ENCODE measurements around the gene KIF15.

Gene KIF15

GRCh38 chr3:44885618-44886017 is 124.0 kb downstream of the KIF15 start:
- no peak for DNase-seq
- H3F3A ChIP-seq (ENCODE audit: insufficient read depth, low read length): no peaks in the 10 kb centered on the region
- no peaks in the 10 kb centered on the region for H3K36me3 ChIP-seq (replicated peaks; ENCODE audit: insufficient read depth, low read length)
- no peaks in the 10 kb centered on the region for H3K79me2 ChIP-seq (ENCODE audit: low read length)
- H3K9ac ChIP-seq (ENCODE audit: low read length): no peak overlapping the region
- H3K4me3 ChIP-seq (ENCODE audit: low read length): no peak overlapping the region
- no peaks in the 10 kb centered on the region for H3K4me1 ChIP-seq (ENCODE audit: low read length)
- no peaks in the 10 kb centered on the region for H3K27me3 ChIP-seq (replicated peaks; ENCODE audit: insufficient read depth, low read length)
- H4K20me1 ChIP-seq (ENCODE audit: insufficient read depth, low read length): no peaks in the 10 kb centered on the region
- no peak overlapping the region for H3K27ac ChIP-seq (ENCODE audit: low read length)
- TF ChIP-seq CTCF (IDR thresholded peaks at IDR 0.05; ENCODE audit: low read length) (no peak), EZH2 (optimal IDR thresholded peaks at IDR 0.05; ENCODE audit: low read depth, low read length) (no peak), EZH2phosphoT487 (IDR thresholded peaks at IDR 0.05; ENCODE audit: low read length) (no peak)
- H2AFZ ChIP-seq (ENCODE audit: low read length): no peak overlapping the region
- H3K9me2 ChIP-seq (replicated peaks; ENCODE audit: insufficient read depth, low read length): no peaks in the 10 kb centered on the region
- H3K9me3 ChIP-seq (replicated peaks; ENCODE audit: insufficient read depth, low read length): no peaks in the 10 kb centered on the region
- H3K4me2 ChIP-seq (ENCODE audit: low read depth, low read length): no peak overlapping the region

- Histone ChIP-seq H4K20me1 (ENCODE audit: insufficient read depth, low read length) (no peaks in the 10 kb centered on the region), H3K36me3 (replicated peaks; ENCODE audit: insufficient read depth, low read length) (no peaks in the 10 kb centered on the region), H3K27me3 (replicated peaks; ENCODE audit: insufficient read depth, low read length) (no peaks in the 10 kb centered on the region), H3K4me2 (ENCODE audit: low read depth, low read length) (no peak overlapping the region), H3K9me3 (replicated peaks; ENCODE audit: insufficient read depth, low read length) (no peaks in the 10 kb centered on the region), H2AFZ (ENCODE audit: low read length) (no peak overlapping the region), H3K27ac (ENCODE audit: low read length) (no peak overlapping the region), H3K4me1 (ENCODE audit: low read length) (no peaks in the 10 kb centered on the region), H3K9ac (ENCODE audit: low read length) (no peak overlapping the region), H3K4me3 (ENCODE audit: low read length) (no peak overlapping the region), H3K79me2 (ENCODE audit: low read length) (no peaks in the 10 kb centered on the region), H3F3A (ENCODE audit: insufficient read depth, low read length) (no peaks in the 10 kb centered on the region), H3K9me2 (replicated peaks; ENCODE audit: insufficient read depth, low read length) (no peaks in the 10 kb centered on the region)
- TF ChIP-seq EZH2 (optimal IDR thresholded peaks at IDR 0.05; ENCODE audit: low read depth, low read length) (no peak), EZH2phosphoT487 (IDR thresholded peaks at IDR 0.05; ENCODE audit: low read length) (no peak), CTCF (IDR thresholded peaks at IDR 0.05; ENCODE audit: low read length) (no peak)
- no peak for DNase-seq
These were observed 125.0 kb downstream of the KIF15 start for GRCh38 chr3:44886561-44886960.

GRCh38 chr3:44887101-44887500 is 125.5 kb downstream of the KIF15 start:
- no peak for DNase-seq
- no peaks in the 10 kb centered on the region for H3K27me3 ChIP-seq (replicated peaks; ENCODE audit: insufficient read depth, low read length)
- TF ChIP-seq EZH2 (optimal IDR thresholded peaks at IDR 0.05; ENCODE audit: low read depth, low read length): no peak
- TF ChIP-seq CTCF (IDR thresholded peaks at IDR 0.05; ENCODE audit: low read length): no peak
- no peak for TF ChIP-seq EZH2phosphoT487 (IDR thresholded peaks at IDR 0.05; ENCODE audit: low read length)
- H3F3A ChIP-seq (ENCODE audit: insufficient read depth, low read length): no peaks in the 10 kb centered on the region
- H3K27ac ChIP-seq (ENCODE audit: low read length): no peak overlapping the region
- no peaks in the 10 kb centered on the region for H3K9me2 ChIP-seq (replicated peaks; ENCODE audit: insufficient read depth, low read length)
- H3K9me3 ChIP-seq (replicated peaks; ENCODE audit: insufficient read depth, low read length): no peaks in the 10 kb centered on the region
- no peak overlapping the region for H3K4me3 ChIP-seq (ENCODE audit: low read length)
- no peaks in the 10 kb centered on the region for H3K4me1 ChIP-seq (ENCODE audit: low read length)
- H3K36me3 ChIP-seq (replicated peaks; ENCODE audit: insufficient read depth, low read length): no peaks in the 10 kb centered on the region
- H3K9ac ChIP-seq (ENCODE audit: low read length): no peak overlapping the region
- no peaks in the 10 kb centered on the region for H4K20me1 ChIP-seq (ENCODE audit: insufficient read depth, low read length)
- H3K4me2 ChIP-seq (ENCODE audit: low read depth, low read length): no peak overlapping the region
- no peaks in the 10 kb centered on the region for H3K79me2 ChIP-seq (ENCODE audit: low read length)
- H2AFZ ChIP-seq (ENCODE audit: low read length): no peak overlapping the region
